GM18498 (cell line): Measurements from ENCODE around the gene SAXO2.
"Not testable (repeated sequence)": the region's sequence is repeated elsewhere in the genome, so short reads cannot be mapped to it uniquely, and the experiment has no call there.

Experiments used
- ATAC-seq: cut with Tn5 transposase; IDR thresholded peaks from one replicate; pipeline ENCODE4 v1.9.1; 2021; ENCODE audit warnings: mild to moderate bottlenecking, moderate library complexity; ENCODE audit not compliant: unreplicated experiment

SAXO2 gene

GRCh38 chr15:82313446-82313845, 50.8 kb downstream of the SAXO2 start:
- ATAC-seq, result no peak

- not testable (repeated sequence) for ATAC-seq
These were observed 51.5 kb downstream of the SAXO2 start for GRCh38 chr15:82313951-82314768.

GRCh38 chr15:82314769-82315518, 52.3 kb downstream of the SAXO2 start:
- no peak for ATAC-seq

GRCh38 chr15:82315519-82316246, 53.1 kb downstream of the SAXO2 start:
- ATAC-seq, result no peak

DNA sequence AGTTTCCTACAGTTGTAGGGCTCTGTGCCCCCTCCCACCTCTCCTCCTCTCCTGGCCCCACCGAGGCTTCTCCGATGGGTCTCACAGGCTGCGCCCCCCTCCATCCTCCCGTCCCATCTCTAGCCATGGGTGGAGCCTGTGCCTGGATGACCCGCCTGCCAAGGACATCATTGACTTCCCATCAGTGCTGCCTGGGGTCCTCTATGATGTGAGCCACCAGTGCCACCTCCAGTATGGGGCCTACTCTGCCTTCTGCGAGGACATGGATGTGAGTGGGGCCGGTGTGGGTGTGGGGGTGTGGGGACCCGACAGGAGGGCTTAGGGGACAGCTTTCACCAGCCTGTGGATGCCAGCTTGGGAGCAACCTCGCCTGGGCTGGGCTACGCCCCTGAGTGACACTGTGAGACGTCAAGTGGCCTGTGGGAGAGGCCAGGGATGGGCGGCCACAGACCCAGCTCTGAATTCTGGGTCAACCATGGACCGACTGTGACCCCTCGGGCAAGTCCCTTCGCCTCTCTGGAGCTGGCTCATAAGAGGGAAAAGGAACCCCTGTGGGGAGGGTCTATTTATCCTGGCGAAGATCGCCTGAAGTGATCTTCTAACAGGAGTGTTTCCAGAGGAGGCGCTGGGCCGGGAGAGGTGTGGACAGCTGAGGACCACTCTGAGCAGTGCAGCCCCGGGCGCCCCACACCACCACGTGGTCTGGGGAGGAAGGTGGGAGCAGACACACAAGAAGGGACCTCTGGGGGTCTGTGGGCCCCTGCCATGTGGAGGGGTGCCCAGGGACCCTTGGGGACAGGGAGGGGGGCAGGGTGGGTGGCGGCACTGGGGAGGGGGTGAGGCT, 53.9 kb downstream of the SAXO2 start:
- ATAC-seq, result not testable (repeated sequence)

- no peak for ATAC-seq
These were observed 54.5 kb downstream of the SAXO2 start for GRCh38 chr15:82317091-82317489.

DNA sequence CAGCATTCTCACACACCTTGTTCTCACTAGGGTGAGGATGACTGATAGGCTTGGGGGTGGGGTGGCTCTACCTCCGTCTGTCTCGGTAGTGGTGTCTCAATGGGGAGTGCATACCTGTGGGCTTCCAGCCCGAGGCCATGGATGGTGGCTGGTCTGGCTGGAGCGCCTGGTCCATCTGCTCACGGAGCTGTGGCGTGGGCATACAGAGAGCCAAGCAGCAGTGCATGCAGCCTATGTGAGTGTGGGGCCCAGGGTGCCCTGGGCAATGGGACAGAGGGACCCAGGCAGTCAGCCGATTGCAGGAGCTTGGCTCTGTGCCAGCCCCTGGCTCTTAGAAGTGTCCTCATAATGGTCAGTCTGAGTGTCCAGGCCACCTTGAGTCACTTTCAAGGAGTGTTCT, 54.9 kb downstream of the SAXO2 start:
- not testable (repeated sequence) for ATAC-seq

GRCh38 chr15:82318281-82318680, 55.7 kb downstream of the SAXO2 start:
- ATAC-seq, result not testable (repeated sequence)

DNA sequence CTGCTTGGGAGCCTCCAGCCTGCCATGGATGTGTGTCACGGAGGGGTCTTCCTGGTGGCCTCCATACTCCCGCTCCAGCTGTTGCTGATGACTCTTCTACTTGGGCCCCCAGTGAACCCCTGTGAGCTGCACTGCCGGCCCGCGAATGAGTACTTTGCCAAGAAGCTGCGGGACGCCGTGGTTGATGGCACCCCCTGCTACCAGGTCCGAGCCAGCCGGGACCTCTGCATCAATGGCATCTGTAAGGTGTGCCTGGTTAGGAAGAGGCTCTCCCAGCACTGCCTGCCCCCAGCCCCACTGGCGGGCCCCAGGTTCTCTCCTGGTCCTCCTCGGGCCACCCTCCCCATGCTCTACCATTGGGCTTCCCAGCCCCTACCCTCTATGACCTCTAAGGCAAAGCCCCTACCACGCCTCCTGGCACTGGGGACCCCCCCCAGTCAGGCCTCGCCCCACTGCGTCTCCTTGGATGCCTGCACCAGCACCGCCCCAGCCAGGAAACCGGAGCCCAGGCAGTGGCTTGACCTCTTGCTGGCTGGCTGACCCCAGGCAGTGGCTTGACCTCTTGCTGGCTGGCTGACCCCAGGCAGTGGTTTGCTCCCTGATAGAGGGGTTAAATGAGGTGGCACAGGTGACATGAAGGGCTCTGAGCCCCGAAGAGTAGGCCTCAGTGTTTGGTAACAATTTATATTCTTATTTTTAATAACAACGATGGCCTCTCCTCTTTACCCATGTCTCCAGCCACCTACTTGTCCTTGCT, 57.1 kb downstream of the SAXO2 start:
- ATAC-seq, result not testable (repeated sequence)

DNA sequence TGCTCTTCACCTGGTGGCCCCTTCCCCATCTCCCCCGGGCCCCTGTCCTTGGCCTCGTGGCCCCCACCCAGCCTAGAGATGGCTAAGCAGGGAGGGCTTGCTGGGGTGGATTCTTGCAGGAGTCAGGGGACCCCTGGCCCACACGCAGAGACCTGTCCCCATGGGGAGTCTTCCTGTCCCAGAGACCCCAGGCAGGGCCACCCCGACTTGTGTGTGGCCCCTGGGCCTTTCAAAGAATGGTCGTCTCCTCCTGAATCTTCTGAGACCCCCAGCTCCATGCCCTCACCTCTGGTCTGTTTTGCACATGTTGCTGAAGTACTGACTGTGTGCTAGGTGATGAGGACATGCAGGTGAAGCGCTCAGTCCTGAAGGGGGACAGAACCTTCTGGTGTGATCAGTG, 58.2 kb downstream of the SAXO2 start:
- not testable (repeated sequence) for ATAC-seq

GRCh38 chr15:82322488-82322887, 59.9 kb downstream of the SAXO2 start:
- not testable (repeated sequence) for ATAC-seq

DNA sequence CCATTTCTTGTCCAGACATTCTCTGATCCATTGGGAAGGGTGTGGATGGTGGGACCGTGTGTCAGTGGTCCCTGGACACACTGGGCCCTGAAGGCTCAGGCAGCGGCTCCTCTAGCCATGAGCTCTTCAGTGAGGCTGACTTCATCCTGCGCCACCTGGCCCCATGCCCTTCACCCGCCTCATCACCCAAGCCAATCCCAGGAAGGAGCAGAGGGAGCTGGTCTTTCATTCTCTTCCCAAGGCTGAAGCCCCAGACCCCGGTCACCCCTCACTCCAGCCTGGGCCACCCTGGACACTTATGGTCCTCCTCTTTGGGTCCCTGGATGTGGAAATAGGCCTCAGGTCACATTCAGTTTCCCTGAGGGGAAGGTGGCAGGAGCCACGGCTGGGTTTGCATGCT, 62.2 kb downstream of the SAXO2 start:
- not testable (repeated sequence) for ATAC-seq

- not testable (repeated sequence) for ATAC-seq
These were observed 63.0 kb downstream of the SAXO2 start for GRCh38 chr15:82325646-82326045.

- ATAC-seq, result not testable (repeated sequence)
These were observed 64.3 kb downstream of the SAXO2 start for GRCh38 chr15:82326896-82327295.

- not testable (repeated sequence) for ATAC-seq
These were observed 64.8 kb downstream of the SAXO2 start for GRCh38 chr15:82327372-82327771.

- ATAC-seq, result not testable (repeated sequence)
These were observed 66.4 kb downstream of the SAXO2 start for GRCh38 chr15:82329039-82329438.

DNA sequence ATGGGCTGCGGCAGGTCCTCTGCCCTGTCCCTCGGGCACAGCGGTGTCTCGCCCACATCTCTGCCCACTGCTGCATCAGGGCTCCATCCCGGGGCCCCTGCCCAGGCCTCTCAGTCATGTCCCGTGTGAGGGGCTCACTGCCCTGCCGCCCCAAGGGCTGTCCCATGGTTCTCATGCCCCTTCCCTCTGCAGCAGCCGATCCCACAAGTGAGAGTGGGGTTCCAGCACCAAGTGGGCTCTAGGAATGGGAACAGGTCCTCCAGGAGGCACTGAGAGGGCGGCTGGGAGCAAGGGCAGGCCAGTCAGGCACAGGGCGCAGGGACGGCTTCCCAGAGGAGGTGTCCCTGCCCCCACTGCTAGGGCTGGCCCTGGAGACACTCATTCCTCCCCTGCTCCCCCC, 68.3 kb downstream of the SAXO2 start:
- ATAC-seq, result not testable (repeated sequence)

- ATAC-seq, result peak; percentile 63
These were observed 69.1 kb downstream of the SAXO2 start for GRCh38 chr15:82331576-82332304.
